Neural cell (in vitro differentiated cells): ENCODE results near the gene NRG2. TPM values are rescaled to one million over a fixed set of nuclear protein-coding genes. Genes with fewer than 3 reads are reported as not detected.

Experiments
- H2AFZ ChIP-seq: fragments of 200-600, 300-800 bp; sonication (generic), shearing (Covaris generic); 2 replicates; pipeline ENCODE4 v1.6.0; 2014; ENCODE audit warnings: low read depth, mild to moderate bottlenecking, antibody characterized with exemption, low read length, moderate library complexity
- H3F3A ChIP-seq: fragments of 200-600 bp; shearing (Covaris generic); 2 replicates; pipeline ENCODE4 v1.6.1; 2016; ENCODE audit warnings: mild to moderate bottlenecking, moderate library complexity, mixed read lengths, antibody characterized with exemption, low read length; ENCODE audit not compliant: insufficient read depth, poor library complexity, severe bottlenecking
- H3K27ac ChIP-seq: fragments of 200-600, 300-800 bp; sonication (generic), shearing (Covaris generic); 2 replicates; pipeline ENCODE4 v1.5.1; 2014; ENCODE audit warnings: mild to moderate bottlenecking, low read length, moderate library complexity
- H3K27me3 ChIP-seq: fragments of 300-800, 200-600 bp; sonication (generic), shearing (Covaris generic); 2 replicates; pipeline ENCODE4 v1.6.0; 2014; ENCODE audit warnings: mild to moderate bottlenecking, low read depth, low read length, moderate library complexity; ENCODE audit not compliant: insufficient read depth
- H3K36me3 ChIP-seq: fragments of 300-800, 200-600 bp; sonication (generic), shearing (Covaris generic); 2 replicates; pipeline ENCODE4 v1.5.1; 2014; ENCODE audit warnings: mild to moderate bottlenecking, antibody characterized with exemption, low read length, moderate library complexity; ENCODE audit not compliant: insufficient read depth
- H3K4me2 ChIP-seq: fragments of 300-800, 200-600 bp; sonication (generic), shearing (Covaris generic); 2 replicates; pipeline ENCODE4 v1.6.0; 2014; ENCODE audit warnings: mild to moderate bottlenecking, low read length
- H3K4me3 ChIP-seq: fragments of 300-800, 200-600 bp; sonication (generic), shearing (Covaris generic); 2 replicates; pipeline ENCODE4 v1.5.1; 2014; ENCODE audit warnings: mild to moderate bottlenecking, low read length, moderate library complexity
- H3K79me2 ChIP-seq: fragments of 200-600 bp; shearing (Covaris generic); replicated peaks from 2 replicates; pipeline ENCODE4 v1.6.0; 2014; ENCODE audit warnings: mild to moderate bottlenecking, low read length, moderate library complexity; ENCODE audit not compliant: insufficient read depth
- H3K9ac ChIP-seq: fragments of 300-800, 200-600 bp; sonication (generic), shearing (Covaris generic); 2 replicates; pipeline ENCODE4 v1.6.1; 2016; ENCODE audit warnings: mild to moderate bottlenecking, low read length, mixed read lengths
- H3K9me2 ChIP-seq: fragments of 200-600 bp; shearing (Covaris generic); 2 replicates; pipeline ENCODE4 v1.6.1; 2016; ENCODE audit warnings: mild to moderate bottlenecking, low read length, mixed read lengths; ENCODE audit not compliant: insufficient read depth
- H3K9me3 ChIP-seq: fragments of 200-600, 300-800 bp; sonication (generic), shearing (Covaris generic); 2 replicates; pipeline ENCODE4 v1.6.1; 2016; ENCODE audit warnings: mild to moderate bottlenecking, mixed run types, low read length, moderate library complexity, mixed read lengths
- H4K20me1 ChIP-seq: fragments of 200-600 bp; shearing (Covaris generic); 2 replicates; pipeline ENCODE4 v1.6.1; 2016; ENCODE audit warnings: mild to moderate bottlenecking, mixed run types; ENCODE audit not compliant: insufficient read depth
- EP300 ChIP-seq: fragments of 450-650 bp; conservative IDR thresholded peaks from 2 replicates; pipeline ENCODE4 v1.6.1; 2014; ENCODE audit warnings: antibody characterized with exemption, mild to moderate bottlenecking, moderate library complexity; ENCODE audit not compliant: poor library complexity, severe bottlenecking
- MXI1 ChIP-seq: fragments of 450-650 bp; conservative IDR thresholded peaks from 2 replicates; pipeline ENCODE4 v1.6.1; 2014; ENCODE audit warnings: antibody characterized with exemption, mild to moderate bottlenecking; ENCODE audit not compliant: poor library complexity, severe bottlenecking
- POLR2AphosphoS5 ChIP-seq: IDR thresholded peaks from 2 replicates; pipeline ENCODE4 v1.6.1; 2012
- RAD21 ChIP-seq: fragments of 450-650 bp; conservative IDR thresholded peaks from 2 replicates; pipeline ENCODE4 v1.6.1; 2014; ENCODE audit warnings: antibody characterized with exemption, mild to moderate bottlenecking, moderate library complexity
- REST ChIP-seq: IDR thresholded peaks from 2 replicates; pipeline ENCODE4 v1.6.1; 2012; ENCODE audit warnings: borderline replicate concordance
- TAF1 ChIP-seq: IDR thresholded peaks from 2 replicates; pipeline ENCODE4 v1.6.1; 2012; ENCODE audit warnings: low read depth
- polyA plus RNA-seq: library from polyadenylated mRNA; depleted of rRNA; stranded (reverse); fragments of >200 nt; gene quantifications from 2 replicates; pipeline ENCODE4 v1.2.3, GENCODE V29; 2014

NRG2 gene
- polyA plus RNA-seq, 1 donor from 2014 or later = 5.4 TPM

GRCh38 chr5:139962445-139962844 lies 80.7 kb downstream of the NRG2 start:
- no peak overlapping the region for H3K4me3 ChIP-seq
- no peaks in the 10 kb centered on the region for H3K36me3 ChIP-seq
- H3K9me2 ChIP-seq = no peaks in the 10 kb centered on the region
- no peak overlapping the region for H2AFZ ChIP-seq
- H3K27ac ChIP-seq = no peak overlapping the region
- no peak for TF ChIP-seq MXI1
- no peak for TF ChIP-seq TAF1
- TF ChIP-seq RAD21 = no peak
- no peak for TF ChIP-seq REST
- TF ChIP-seq EP300 = no peak
- no peaks in the 10 kb centered on the region for H3K9me3 ChIP-seq
- no peaks in the 10 kb centered on the region for H3K79me2 ChIP-seq
- no peaks in the 10 kb centered on the region for H4K20me1 ChIP-seq
- no peak overlapping the region for H3K9ac ChIP-seq
- no peaks in the 10 kb centered on the region for H3F3A ChIP-seq
- H3K4me2 ChIP-seq = no peak overlapping the region
- no peaks in the 10 kb centered on the region for H3K27me3 ChIP-seq

GRCh38 chr5:139961435-139962157 lies 81.5 kb downstream of the NRG2 start:
- H3K9me2 ChIP-seq = no peaks in the 10 kb centered on the region
- H3K4me2 ChIP-seq = no peak overlapping the region
- H3K27me3 ChIP-seq = no peaks in the 10 kb centered on the region
- H3K79me2 ChIP-seq = no peaks in the 10 kb centered on the region
- H3F3A ChIP-seq = no peaks in the 10 kb centered on the region
- H3K4me3 ChIP-seq = no peak overlapping the region
- no peaks in the 10 kb centered on the region for H3K36me3 ChIP-seq
- no peaks in the 10 kb centered on the region for H4K20me1 ChIP-seq
- no peak overlapping the region for H2AFZ ChIP-seq
- TF ChIP-seq RAD21 (no peak), POLR2AphosphoS5 (no peak), REST (no peak)
- no peak overlapping the region for H3K9ac ChIP-seq
- H3K27ac ChIP-seq = no peak overlapping the region
- H3K9me3 ChIP-seq = no peaks in the 10 kb centered on the region
